ENCODE measurements around the gene KCNJ9.

- TF ChIP-seq CTCF (IDR thresholded peaks at IDR 0.05) = no peak
- no peak for TF ChIP-seq POLR2A (IDR thresholded peaks at IDR 0.05)
Observed at GRCh38 chr1:160040476-160040875, 40.9 kb upstream of the KCNJ9 start.
